RPMI7951 (cell line): ENCODE data around the gene TRAT1. TPM values are rescaled to one million over a fixed set of nuclear protein-coding genes. Genes with fewer than 3 reads are reported as not detected.
A peak's percentile ranks its signal among the peaks of the same experiment; 100 is the strongest.

ENCODE experiments used
- DNase-seq: peaks from one replicate; pipeline ENCODE4 v3.0.0-alpha.2; 2012; ENCODE audit warnings: low read depth
- total RNA-seq: library from RNA; depleted of rRNA; stranded (reverse); fragments of >200 nt; shearing (Covaris generic); gene quantifications from 2 replicates; pipeline ENCODE4 v1.2.3, GENCODE V29; 2014; rRNA removed

Gene TRAT1
- total RNA-seq, 1 experiment from 2014 or later: not detected

DNA sequence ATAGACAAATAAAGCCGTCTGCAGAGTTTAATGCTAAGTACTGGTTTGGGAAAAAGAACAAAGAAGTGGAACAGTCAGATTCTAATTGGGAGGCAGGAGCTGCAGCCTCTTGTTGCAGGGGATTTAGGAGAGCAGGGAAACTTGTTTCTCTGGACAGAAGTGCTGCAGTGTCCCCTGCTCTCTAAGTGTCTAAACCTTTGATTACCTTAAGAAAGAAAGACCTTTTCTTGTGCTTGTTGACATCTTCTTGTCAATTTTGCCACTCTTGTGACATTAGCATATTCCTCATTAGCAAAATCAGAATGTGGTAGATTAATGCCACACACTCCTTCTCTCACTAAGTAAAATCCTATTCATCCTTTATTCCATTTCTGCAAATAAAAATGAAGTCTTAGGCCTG is 38.8 kb downstream of the TRAT1 start:
- no peak for DNase-seq

DNA sequence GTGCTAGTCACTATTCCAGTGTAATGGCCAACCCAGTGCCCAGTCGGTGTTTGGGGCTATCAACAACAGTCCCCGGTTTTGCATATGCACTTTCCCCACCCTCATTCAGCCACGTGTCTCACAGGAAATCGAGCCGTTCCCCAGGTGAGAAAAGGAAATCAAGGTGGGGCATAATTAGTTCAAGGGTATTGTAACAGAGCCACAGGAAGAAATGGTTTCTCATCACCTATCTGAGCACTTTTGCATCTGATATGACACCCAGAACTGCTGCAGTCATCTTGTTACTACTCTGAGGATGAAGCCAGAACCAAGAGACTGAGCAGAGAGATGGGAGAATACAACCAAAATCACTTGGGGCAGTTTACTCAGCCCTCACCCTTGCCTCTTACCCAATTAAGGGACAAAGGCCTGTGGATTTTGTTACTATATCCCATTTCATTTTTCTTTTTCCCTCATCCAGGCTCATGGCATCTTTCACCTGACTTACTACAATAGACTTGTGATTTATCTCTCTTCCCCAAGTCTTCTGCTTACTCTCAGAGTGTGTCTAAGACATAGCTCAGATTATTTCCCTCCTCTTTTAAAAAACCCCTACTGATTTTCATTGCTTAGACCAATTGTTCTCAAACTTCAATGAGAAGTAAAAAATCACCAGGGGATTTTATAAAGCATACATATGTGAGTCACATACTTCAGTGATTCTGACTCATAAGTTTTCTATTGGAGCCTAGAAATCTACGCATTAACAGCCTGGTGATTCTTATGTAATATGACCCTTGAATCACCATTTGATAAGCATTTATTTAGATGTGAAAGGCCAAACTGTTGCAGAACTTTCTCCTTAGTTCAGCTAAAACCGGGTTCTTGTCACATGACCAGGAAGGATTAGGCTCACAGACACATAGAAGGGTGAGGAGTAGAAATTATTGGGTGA is 40.5 kb downstream of the TRAT1 start:
- DNase-seq: peak; percentile 43

DNA sequence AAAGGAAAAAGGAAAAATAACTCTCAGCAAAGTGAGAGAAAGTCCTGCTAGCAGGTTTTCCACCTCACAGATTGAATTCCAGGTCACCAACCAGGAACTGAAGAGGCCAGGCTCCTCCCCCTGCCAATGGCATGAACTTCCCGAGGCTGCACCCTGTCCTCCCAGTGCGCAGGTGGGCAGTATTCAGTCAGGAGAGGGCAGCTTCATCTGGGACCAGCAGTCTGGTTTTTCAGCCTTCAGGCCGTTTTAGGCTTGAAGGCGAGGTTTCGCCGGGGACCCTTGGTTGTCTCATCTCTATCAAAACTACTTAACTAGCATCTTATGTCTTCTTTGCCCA is 41.2 kb downstream of the TRAT1 start:
- no peak for DNase-seq

DNA sequence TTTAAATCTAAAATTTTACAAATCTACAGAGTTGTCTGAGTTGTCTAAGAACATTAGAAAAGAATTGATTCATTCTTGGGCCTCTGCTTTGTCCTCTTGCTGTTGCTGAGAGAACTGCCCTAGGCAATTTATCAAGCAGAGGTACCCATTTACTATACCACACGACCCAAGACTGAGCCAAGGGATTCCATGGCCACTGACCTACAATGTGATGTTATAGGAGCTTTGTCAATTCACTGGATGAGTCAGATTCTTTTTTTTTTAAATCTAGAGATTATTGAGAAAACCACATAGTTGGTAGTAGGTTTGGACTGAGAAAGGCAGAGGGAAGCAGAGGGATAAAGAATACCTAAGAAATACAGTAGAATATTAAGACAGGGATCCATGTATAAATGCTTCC is 55.3 kb downstream of the TRAT1 start:
- peak; percentile 8 for DNase-seq

DNA sequence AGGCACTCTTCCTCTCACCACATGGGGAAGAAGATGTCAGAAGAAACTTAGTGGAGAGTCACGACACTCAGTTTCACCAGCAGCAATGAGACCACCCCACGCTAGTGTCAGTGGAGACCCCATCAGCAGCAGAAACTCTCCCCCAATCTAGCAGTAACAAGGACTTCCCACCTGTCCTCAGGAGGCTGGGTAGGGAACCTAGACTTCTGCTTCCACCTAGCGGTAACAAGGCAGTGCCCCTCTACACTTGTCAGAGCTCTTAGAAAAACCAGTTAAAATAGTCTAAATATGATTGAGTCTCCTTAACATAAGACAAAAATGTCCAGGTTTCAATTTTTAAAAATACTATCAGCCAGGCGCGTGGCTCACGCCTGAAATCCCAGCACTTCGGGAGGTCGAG is 57.3 kb downstream of the TRAT1 start:
- DNase-seq: no peak

DNA sequence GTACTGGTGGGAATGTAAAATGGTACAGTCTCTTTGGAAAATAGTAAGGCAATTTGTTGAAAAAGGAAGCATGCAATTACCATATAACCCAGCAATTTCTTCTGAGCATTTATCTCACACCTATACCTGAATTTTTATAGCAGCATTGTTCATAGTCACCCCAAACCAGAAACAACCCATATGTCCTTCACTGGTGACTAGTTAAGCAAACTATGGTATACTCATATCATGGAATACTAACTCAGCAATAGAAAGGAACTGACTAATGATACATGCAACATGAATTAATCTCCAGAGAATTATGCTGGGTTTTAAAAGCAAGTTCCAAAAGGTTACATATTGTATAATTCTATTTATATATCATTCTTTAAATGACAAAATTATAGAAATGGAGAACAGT is 60.2 kb downstream of the TRAT1 start:
- no peak for DNase-seq

DNA sequence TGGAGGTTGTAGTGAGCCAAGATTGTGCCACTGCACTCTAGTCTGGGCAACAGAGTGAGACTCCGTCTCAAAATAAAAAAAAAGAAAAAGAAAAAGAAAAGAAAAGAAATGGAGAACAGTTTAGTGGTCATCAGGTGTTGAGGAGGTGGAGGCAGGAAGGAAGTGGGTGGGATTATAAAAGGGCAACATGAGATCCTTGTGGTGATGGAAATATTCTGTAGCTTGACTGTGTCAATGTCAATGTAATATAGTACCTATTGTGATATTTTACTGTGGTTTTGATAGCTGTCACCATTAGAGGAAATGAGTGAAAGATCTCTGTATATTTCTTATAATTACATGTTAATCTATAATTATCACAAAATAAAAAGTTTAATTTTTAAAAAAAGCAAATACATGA is 60.8 kb downstream of the TRAT1 start:
- no peak for DNase-seq

DNA sequence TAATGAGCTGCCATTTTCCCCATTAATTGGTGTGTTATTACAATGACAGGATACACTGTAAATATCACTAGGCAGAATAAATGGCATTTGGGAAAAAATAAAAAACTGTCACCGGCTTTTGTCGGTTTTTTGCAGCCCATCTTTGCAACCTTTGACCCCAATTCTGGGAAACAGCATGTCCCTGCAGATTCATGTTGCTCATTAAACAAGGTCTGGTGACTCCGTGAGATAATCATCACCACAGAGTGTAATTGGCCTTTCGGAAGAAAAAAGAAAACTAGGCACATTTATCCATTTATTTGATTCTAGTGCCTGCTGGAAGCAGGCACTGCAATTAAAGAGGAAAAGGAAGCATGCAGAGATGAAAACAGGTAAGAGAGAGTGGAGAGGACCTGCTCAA is 64.5 kb downstream of the TRAT1 start:
- no peak for DNase-seq

DNA sequence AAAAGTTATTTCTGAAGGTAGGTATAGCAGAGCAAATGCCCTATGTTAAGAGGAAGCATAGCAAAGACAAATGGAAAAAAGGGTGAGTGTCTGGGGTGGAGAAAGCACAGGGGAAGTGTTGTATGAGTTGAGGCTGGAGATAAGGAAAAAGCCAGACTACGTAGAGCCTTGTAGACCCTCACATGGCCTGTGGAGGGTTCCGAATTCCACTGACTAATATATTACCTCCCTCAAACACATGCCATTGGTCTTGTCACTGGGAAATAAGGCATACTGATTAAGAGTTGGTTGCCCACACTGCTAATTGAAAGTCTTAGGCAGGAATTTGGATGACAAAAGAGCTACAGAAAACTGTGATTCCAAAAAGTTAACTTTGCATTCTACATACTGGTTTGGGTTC is 65.2 kb downstream of the TRAT1 start:
- no peak for DNase-seq

DNA sequence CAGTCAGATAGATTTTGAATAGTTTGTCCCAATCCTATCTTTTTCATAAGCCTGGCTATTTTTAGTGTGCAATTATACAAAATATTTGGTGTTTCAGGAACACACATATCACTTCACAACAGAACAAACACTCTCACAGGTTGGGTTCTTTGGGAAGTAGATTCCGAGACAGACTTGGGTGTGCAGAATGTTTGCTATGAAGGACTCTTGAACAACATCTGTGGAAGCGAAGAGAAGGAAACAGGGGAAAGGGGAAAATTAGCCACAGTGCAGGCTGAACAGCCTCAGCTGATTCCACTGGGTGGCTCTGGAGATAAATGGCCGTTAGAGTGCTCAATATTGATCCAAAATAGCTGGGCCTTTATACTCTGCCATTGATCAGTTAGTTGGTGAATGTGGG is 69.2 kb downstream of the TRAT1 start:
- DNase-seq: no peak

DNA sequence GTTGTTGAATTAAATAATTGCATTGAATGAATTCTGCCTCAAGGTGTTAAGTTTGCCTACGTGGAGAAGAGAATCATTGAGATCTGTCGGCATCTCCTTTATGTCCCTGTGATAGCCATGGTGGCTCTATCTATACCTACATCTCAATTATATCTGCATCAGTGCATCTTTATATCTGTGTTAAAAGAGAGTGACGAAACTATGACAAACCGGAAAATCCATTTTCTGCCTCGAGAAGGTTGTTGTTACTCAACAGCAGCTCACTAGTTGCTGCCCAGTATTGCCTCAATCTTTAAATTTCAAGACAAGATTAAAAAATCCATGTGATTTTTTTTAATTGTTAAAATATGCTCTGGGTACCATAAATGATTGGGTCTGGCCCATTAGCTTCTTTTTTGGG is 72.4 kb downstream of the TRAT1 start:
- DNase-seq: no peak

DNA sequence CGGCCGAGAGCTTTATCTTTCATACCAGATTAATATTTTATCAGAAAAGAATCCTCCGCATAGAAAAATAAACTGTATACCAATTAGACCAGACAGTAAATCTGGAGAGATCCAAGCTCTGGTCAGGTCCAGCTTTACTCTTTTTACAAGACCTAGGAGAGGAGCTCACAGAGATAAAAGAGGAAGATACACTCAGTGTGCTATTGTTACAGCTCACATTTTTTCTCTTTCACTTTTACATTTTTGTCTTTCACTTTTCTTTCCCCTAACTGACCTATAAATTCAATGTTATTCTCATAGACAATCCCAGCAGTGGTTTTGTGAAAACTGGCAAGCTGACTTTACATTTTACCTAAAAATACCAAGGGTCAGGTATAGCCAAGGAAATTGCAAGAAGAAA is 75.3 kb downstream of the TRAT1 start:
- no peak for DNase-seq

DNA sequence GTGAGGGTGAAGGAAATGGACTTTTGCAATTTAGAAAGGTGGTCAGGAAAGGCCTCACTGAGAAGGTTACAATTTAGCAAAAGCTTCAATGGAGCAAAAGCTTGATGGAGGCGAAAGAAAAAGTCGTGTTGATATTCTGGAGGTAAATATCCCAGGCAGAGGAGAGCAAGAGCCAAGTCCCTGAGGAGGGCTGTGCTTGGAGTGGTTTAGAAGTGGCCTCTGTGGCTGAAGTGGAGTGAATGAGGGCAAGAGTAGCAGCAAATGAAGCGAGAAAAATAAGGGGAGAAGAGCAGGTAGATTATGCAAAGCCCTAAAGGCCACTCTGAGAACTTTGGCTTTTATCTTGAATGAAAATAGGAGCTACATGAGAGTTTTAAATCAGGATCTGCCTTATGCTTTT is 76.9 kb downstream of the TRAT1 start:
- DNase-seq: no peak

Other genes starting within 250 kb of the TRAT1 start
- 72.3 and 91.9 TPM in 2 replicates for gene CIP2A, start 233.3 kb upstream of the TRAT1 start, total RNA-seq
- 10.1 and 12.5 TPM in 2 replicates for gene DZIP3, start 233.1 kb upstream of the TRAT1 start, total RNA-seq
- not detected in 2 replicates for gene RETNLB, start 65.4 kb upstream of the TRAT1 start, total RNA-seq
- gene GUCA1C, start 131.1 kb downstream of the TRAT1 start, total RNA-seq: not detected in 2 replicates